Measurements from ENCODE around the gene TTLL6. TPM values are rescaled to one million over a fixed set of nuclear protein-coding genes. Genes with fewer than 3 reads are reported as not detected.

The TTLL6 gene
- total RNA-seq, 1 experiment from 2014 or later = 2.4 TPM

- H3K56ac ChIP-seq (ENCODE audit: insufficient read length, low read depth, low read length) = no peak overlapping the region
- Mint-ChIP-seq H3K36me3 (ENCODE audit: insufficient read depth in 1 of 3, low read depth in 3 of 3) (no peaks in the 10 kb centered on the region; a peak in 1 of 7 replicates), H3K4me3 (no peak overlapping the region), H3K4me1 (peaks cover 5 to 8% of the 10 kb centered on the region in 2 experiments), H3K27ac (no peak overlapping the region), H3K27me3 (ENCODE audit: low read depth) (peaks cover 99% of the 10 kb centered on the region), H3K9me3 (no peaks in the 10 kb centered on the region)
- H2BK15ac ChIP-seq (ENCODE audit: low read depth, low read length) = no peak overlapping the region
- H3K79me1 ChIP-seq (ENCODE audit: insufficient read depth, low read depth, low read length, poor library complexity, severe bottlenecking) = no peaks in the 10 kb centered on the region
- TF ChIP-seq CTCF (conservative IDR thresholded peaks at IDR 0.05) = no peak
- peaks cover 68% of the 10 kb centered on the region for H3K27me3 ChIP-seq (ENCODE audit: insufficient read depth, low read length)
- no peaks in the 10 kb centered on the region for H3K23me2 ChIP-seq (ENCODE audit: insufficient read length, low read depth, low read length, poor library complexity, severe bottlenecking)
- no peak overlapping the region for H3K4me2 ChIP-seq (ENCODE audit: insufficient read depth, insufficient read length, low read length)
- H3K23ac ChIP-seq (ENCODE audit: insufficient read length, low read depth, low read length) = no peak overlapping the region
- no peak overlapping the region for H3K4ac ChIP-seq (ENCODE audit: low read depth, low read length)
- no peak overlapping the region for H2BK20ac ChIP-seq (ENCODE audit: low read depth, low read length, poor library complexity, severe bottlenecking)
- H3K79me2 ChIP-seq (ENCODE audit: insufficient read depth, low read length) = no peaks in the 10 kb centered on the region
- H2BK5ac ChIP-seq (ENCODE audit: insufficient read length, low read length) = no peak overlapping the region
- H2BK12ac ChIP-seq (ENCODE audit: insufficient read length, low read depth, low read length) = no peak overlapping the region
- H2BK120ac ChIP-seq (ENCODE audit: low read depth, low read length, poor library complexity, severe bottlenecking) = no peak overlapping the region
- no peak for DNase-seq
- no peak overlapping the region for H4K5ac ChIP-seq (ENCODE audit: insufficient read length, low read depth, low read length)
- H4K8ac ChIP-seq (replicated peaks; ENCODE audit: insufficient read length, low read depth, low read length) = no peak overlapping the region
- WGBS (ENCODE audit: extremely low coverage, insufficient read length, low lambda C conversion rate) = no CpG with 5 or more reads among the region's 2 CpGs
- no peak overlapping the region for H2AFZ ChIP-seq (ENCODE audit: low read length)
- no peak overlapping the region for H3K14ac ChIP-seq (ENCODE audit: insufficient read depth, low read length)
- no peak overlapping the region for H2AK5ac ChIP-seq (ENCODE audit: insufficient read length, low read length)
- H3K4me1 ChIP-seq (ENCODE audit: insufficient read depth, low read length) = no peaks in the 10 kb centered on the region
- H3K9me3 ChIP-seq (ENCODE audit: control insufficient read depth, low read depth, low read length) = no peaks in the 10 kb centered on the region
- H4K20me1 ChIP-seq (ENCODE audit: control insufficient read depth, insufficient read depth, insufficient read length) = no peaks in the 10 kb centered on the region
- H3K18ac ChIP-seq (ENCODE audit: insufficient read length, low read depth, low read length) = no peak overlapping the region
- H3K27ac ChIP-seq (ENCODE audit: insufficient read length, low read depth, low read length) = no peak overlapping the region
- no peak overlapping the region for H3T11ph ChIP-seq (ENCODE audit: low read length)
- H3K9ac ChIP-seq (ENCODE audit: extremely low read depth, insufficient read length, low read length) = no peak overlapping the region
- H4K91ac ChIP-seq (ENCODE audit: insufficient read length, low read depth, low read length) = no peak overlapping the region
Observed at GRCh38 chr17:48757524-48757961, 59.5 kb downstream of the TTLL6 start.

All from H9 (cell line).